NCI-H1105 treated with DMSO at 0.1 percent for 48 hours (cell line): ENCODE results near the gene MAGI2.

Experiments
- DNase-seq: peaks from one replicate; lab custom pipeline; 2025; lab: John Stamatoyannopoulos, UW

MAGI2 gene

DNA sequence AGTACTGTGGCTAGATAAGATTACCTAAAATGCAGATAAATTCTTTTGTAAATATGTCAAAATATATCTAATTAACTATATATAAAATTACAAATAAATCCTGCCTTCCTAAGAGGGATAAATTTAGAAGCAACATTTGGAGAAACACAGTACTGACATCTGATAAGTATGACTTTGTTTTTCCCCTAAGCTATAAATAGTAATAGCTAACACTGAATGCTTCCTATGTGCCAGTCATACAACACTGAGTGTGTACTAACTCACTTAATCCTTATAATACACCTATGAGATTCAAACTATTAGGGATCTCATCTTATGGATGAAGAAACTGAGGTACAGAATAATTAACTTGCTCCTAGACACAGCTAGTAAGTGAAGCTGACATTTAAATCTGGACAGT lies 733.4 kb downstream of the MAGI2 start:
- DNase-seq = no peak

DNA sequence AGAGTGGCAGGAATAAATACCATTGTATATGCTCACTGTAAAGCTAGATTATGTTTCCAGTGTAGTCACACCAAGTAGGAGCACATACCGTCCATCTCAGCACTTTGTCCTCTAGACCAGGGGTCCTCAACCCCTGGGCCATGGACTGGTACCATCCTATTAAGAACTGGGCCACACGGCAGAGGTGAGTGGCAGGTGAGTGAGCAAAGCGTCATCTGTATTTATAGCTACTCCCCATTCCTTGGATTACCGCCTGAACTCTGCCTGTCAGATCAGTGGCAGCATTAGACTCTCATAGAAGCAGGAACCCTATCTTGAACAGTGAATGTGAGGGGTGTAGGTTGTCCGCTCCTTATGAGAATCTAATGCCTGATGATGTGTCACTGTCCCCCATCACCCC lies 735.3 kb downstream of the MAGI2 start:
- no peak for DNase-seq

DNA sequence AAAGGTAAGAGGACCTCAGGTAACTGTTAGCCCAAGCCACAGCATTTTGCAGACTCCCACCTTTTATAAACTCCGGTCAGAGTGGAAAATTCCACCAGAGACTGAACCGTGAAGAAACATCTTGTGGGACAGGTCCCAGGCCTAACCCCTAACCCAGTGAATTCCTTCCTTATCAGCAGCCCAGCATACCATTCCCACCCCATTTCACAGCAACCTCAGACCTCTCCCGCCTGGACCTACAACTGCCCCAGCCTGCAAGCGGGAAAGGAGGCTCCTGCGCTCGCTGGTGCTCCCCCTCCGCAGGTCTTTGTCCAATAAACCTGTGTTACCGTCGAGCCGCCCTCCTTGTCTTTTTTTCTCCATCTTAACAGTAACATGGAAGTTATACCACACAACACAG lies 736.6 kb downstream of the MAGI2 start:
- no peak for DNase-seq

DNA sequence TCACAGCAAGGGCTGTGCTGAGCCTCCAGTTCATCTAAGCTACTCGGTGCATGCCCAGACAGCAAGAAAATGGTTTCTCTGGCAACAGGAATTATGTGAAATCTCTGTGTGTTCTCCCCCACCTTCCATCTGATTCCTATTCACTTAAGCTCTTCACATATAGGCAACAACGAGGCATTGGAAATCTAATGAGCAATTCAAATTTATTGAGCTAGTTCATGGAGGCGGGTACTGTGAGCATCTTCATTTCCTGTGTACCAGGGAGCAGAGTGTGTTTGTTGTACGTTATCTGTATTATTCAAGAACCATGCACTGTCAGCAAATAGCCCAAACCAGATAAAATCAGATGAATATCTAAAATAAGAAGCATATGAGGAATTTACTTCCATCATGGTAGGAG lies 739.1 kb downstream of the MAGI2 start:
- DNase-seq = peak; percentile 5

DNA sequence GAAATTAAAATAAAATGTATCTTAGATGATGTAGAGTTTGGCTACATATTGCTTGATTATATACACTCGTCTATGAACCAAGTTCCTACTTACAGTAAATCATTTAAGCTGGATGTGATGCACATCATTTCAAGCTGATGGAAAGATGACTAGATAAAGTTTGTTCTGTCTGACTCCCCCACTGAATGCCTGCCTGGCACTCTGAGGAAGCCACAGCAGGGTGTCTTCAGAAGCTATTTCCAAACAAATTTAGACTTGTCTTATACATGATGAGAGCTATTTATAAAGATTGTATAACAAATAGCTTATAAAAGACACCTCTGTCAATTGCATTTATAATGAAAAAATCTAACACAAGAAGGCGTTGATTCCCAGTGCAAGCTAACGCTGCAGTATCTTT lies 741.4 kb downstream of the MAGI2 start:
- no peak for DNase-seq

DNA sequence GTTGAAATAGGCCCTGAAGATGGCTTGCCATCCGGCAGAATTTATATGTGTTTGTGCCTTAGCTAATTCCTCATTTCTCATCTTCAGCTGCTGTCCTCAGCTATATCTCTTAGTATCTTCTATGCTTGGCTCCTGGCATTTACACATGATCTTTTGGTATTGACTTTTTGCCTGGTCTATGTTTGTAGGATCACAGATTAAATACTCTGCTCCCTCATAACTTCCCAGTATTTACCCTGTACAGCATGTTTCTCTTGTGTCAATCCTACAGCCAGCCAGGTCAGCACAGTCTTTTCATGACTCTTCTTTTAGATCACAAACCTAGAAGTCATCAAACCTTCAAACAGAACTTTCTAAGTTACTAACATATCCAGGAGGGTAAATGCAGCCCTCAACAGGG lies 743.8 kb downstream of the MAGI2 start:
- DNase-seq = no peak

DNA sequence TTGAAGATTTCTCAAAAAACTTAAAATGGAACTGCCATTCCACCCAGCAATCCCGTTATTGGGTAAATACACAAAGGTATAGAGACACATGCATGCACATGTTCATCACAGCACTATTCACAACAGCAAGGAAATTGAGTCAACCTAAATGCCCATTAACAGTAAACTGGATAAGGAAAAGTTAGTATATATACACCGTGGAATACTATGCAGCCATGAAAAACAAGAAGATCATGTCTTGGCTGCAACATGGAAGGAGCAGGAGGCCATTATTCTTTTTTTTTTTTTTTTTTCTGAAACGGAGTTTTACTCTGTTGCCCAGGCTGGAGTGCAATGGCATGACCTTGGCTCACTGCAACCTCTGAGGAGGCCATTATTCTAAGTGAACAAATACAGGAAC lies 749.0 kb downstream of the MAGI2 start:
- no peak for DNase-seq

DNA sequence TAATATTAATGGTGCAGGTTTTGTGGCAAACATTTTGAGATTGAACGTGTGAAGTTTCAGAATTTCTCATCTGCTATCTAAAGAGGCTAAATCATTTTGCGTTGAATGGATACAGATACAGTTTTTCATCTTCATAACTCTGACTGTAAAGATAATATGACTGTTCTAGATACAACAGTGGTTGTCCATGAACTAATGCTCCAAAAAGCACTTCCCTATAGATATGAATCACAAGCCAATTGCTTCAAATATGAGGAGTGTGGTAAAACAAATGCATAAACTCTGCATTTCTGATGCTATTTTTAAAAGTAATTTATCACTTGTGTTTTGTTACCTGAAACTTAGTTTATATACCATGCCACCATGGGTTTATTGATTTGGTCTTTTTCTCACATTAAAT lies 750.1 kb downstream of the MAGI2 start:
- DNase-seq = no peak

DNA sequence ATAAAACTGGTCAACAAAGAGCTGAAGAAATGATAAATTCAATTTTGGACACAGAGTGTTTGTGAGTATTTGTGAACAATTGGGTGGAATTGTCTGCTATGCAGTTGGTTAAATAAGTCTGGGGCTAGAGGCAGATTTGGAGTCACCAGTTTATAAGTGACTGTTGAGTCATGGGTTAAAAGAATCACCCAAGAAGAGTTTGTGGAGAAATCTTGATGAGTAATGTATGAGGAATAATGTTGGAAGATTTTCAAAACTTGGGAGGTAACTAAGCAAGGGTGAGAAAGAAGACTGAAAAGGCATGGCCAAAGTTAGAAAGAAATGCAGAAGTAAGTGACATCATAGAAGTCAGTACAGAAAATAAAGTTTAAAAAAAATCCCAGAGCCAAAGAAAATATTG lies 750.7 kb downstream of the MAGI2 start:
- DNase-seq = no peak

DNA sequence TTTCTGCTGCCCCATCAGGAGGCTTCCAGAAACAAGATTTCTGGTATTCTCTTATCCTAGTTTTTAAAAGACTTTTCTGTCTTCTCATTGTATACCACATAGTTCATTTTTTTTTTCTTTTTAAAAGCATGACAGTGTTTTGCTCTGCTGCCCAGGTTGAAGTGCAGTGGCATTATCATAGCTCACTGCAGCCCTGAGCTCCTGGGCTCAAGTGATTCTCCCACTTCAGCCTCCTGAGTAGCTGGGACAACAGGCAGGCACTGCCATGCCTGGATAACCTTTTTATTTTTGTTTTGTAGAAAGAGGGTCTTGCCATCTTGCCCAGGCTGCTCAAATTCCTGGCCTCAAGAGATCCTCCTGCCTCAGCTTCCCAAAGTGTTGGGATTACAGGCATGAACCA lies 757.6 kb downstream of the MAGI2 start:
- no peak for DNase-seq

DNA sequence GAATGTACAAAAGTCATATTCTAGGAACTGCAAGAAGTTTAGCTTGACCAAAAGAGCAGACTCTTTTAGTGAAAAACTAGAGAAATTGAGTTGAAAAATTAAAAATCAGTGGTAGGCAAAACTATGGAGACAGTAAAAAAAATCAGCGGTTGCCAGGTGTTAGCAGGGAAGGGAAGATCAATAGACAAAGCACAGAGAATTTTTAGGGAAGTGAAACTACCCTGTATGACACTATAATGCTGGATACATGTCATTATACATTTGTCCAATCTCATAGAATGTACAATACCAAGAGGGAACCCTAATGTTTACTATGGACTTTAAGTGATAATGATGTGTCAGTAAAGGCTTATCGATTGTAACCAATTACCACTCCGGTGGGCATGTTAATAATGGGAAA lies 761.9 kb downstream of the MAGI2 start:
- no peak for DNase-seq

DNA sequence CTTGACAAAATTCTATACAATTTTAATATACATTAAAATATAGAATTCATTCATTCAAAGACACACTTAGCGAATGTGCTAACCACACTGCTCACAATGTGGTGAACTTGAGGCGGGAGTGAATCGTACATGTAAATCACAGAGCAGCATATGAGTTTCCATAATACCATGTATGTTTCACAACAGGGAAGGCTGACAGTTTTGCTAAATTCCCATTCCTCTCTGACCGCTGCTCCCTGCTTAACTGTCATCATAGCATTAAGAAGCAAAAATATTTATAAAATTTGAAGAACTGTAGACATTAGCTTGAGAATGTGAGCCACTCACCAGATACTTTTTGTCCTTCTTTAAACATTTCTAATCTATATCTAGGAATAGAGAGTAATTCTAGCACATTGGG lies 763.3 kb downstream of the MAGI2 start:
- DNase-seq = no peak

DNA sequence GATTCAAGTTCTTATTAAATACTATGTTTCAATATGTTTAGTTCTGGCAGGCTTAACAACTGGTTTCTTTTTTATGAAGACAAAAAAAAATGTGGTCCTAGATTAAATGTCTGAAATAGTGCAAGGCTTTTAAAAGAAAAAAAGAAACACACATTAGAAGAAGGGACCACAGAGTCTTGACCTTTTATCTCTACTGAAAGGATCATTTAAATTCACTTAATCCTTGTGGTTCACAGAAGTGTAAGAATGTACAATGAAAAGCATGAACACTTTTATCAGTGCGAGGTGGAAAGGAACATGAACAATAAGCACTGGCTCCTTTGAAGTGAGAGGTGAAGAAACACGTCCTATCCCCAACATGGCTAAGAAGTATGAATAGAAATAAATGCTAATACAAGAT lies 765.1 kb downstream of the MAGI2 start:
- DNase-seq = no peak

DNA sequence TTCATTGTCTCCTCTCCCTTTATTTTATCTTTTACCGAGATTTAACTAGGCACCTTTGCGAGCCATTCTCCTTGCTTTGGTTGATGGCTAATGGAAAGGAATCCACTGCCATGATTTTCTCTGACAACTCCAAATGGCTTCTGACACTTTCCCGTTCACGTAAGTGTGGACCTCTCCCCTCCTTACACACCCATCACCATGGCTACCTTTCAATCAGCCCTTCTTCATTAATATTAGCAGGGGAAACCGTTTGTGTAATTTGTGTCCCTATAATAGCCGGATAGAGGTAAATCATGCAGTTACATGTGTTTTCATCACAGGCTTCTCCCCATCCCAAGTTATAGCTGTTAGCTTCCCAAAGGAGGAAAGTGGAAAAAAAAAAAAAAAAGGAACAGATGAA lies 767.3 kb downstream of the MAGI2 start:
- DNase-seq = no peak

DNA sequence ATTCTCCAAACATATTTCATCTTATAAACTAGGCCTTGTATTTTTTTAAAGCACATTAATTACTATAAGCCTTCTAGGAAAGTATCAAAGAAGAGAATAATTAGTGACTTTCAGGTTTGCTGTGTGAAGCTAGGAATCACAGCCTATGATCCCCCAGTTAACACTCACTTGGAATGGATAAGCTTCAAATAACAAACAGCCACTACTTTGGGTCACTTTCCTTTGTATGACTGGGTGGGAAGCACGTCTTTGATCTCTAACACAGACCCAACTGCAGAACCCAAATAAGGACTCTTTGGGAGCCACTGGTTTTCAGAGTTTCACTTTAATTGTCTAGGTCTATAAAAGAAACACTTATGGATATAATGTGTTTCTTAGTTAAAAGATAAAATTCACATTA lies 769.3 kb downstream of the MAGI2 start:
- no peak for DNase-seq

DNA sequence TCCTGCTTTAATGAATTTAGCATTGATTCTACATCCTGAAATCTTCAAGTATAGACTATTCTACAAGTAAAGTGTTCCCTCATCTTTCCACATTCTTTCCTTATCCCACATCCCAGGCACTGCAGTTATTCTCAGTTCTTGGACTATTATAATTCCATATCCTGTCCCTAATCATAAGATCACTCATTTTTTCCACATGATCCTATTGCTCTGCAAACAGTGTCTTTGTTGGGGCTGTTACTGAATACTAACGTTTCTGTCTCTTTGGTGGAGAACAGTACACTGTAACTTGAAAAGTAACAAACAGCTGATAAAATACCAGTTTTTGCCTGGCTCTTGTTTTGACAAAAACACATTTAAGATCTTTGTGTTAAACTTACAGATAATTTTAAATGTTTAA lies 769.9 kb downstream of the MAGI2 start:
- DNase-seq = no peak

DNA sequence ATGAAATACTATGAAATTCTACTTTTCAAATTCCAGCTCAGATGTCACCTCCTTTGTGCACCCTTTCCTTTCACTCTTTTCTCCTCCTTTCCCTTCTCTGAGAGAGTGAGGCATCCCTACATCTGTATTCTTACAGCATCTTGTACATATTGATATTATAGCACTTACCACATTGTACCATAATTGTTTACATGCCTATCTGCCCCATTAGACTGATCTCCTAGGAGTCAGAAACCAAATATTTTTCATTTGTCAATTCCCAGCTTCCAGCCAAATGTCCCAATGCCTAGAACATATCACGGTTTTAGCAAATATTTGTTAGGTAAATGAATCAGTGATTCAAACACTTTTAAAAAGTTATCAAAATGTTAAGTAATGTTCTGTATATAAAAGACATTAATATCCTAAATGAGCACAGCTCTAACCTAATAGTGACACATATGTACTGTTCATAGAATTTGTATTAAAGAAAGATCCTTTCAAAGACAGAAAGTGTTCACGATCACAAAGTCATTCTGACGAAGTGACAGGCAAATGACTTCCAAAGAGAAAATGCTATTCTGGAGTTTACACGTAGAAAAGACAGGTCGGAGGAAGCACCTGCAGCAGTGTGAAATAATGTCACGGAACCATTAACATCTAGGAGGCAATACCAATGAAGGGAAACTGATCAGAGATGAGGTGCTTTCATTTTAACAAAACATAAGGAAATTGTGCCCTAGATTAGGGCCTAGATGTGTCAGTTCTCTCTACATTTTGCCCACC lies 774.2 kb downstream of the MAGI2 start:
- DNase-seq = no peak

DNA sequence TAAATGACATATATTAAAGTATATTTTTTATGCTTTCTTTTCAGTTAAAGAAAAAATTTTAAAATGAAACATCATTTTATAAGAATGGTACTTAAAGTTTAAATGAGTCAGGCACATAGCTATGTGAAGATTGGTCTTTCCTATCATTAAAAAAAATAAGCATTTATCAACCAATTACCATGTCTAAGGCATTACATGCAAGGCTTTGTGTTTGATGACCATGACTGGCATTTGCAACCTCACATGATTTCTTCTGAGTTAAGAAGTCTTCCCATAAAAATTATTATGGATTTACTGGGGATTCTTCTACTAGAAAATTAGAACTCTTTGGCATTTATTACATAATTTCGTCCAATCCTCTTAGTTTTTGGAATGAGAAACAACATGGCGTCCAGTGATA lies 776.1 kb downstream of the MAGI2 start:
- DNase-seq = no peak

DNA sequence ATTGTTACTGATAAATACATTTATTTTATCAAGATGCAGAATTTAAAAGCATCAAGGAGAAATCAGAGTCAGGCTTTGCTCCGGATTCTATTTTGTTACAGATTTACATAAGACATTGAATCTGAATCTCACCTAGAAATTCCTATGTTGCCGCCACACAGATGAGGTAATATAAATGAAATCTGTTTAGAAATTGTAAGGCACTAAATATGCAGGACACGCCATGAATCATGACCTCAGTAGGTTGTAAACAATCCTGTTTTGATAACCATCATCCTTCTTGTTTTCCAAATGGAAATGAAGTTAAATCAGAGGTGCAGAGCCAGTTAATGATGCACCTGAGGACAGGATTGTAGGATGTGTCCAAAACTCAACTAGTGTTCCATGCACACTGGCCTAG lies 778.0 kb downstream of the MAGI2 start:
- DNase-seq = no peak

DNA sequence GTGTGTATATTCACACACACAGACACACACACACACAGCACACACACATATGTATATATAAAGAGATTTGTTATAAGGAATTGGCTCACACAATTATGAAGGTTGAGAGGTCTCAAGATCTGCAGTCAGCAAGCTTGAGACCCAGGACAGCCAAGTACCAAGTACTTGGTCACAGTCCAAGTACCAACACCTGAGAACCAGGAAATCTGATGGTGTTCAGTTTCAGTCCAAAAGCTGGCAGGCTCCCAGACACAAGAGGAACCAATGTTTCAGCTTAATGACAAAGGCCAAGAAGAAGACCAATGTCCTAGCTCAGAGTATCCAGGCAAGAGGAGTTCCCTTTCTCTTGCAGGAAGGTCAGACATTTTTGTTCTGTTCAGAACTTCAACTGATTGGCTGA lies 780.2 kb downstream of the MAGI2 start:
- DNase-seq = peak; percentile 5

DNA sequence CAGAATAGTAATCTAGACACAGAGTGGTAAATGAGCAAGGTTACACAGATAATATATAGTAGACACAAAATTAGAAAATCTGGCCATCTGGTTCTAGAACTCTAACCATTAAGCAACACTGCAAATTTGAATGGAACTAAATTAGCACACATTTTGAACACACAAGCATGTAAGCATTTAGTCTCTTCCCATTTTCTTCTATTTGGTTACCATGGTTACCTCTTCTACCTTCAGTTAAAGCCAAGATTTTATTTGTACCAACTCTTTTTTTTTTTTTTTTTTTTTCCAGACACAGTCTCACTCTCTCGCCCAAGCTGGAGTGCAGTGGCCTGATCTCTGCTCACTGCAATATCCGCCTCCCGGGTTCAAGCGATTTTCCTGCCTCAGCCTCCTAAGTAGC lies 790.5 kb downstream of the MAGI2 start:
- DNase-seq = no peak

DNA sequence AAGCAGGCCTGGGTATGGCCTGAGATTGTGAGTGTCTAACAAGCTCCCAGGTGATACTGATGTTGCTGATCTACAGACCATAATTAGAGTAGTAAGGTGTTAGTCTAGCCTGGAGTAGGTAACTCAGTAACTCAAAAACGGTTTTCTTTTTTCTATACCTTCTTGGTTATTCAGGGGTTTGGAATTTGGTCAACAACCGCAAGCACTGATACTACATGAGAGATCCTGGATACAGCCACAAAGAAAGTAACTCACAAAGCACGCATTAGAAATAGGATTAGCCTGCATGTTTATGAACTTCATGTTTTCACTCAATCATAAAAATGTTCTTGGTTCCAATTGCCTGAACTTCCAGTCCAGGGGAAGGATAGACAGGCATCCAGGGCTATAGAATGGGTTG lies 803.5 kb downstream of the MAGI2 start:
- no peak for DNase-seq

DNA sequence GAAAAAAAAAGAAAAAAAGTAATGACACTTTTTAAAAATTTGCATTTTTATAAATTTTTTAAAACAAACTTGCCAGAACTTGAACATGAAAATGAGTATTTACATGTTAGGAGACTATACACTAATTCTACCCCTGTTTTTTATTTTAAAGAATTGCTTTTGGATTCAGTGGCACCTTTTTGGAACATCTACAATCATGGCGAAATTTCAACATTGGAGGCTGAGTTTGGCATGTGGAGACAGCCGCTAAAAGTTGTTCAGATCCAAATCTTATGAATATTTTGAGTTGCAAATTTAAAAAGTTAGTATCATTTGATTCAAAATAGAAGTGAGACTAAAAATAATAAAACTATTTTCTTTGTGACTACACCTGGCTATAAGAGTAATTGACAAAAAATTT lies 804.2 kb downstream of the MAGI2 start:
- no peak for DNase-seq

DNA sequence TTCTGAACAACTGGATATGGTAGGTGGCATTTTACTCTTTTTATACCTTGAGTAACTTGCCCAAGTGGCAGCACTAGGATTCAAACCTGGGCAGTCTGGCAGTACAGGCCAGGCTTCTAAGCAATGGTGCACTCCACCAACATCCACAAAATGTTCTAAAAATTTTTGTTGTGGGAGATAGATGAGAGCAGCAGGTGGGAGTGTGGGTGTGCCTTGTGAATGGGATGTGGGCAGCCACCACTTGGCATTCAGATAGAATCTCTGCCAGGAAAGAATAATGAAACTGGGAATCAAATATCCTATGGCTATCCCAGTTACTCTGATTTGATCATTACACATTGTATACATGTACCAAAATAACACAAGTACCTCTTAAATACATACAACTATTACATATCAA lies 810.7 kb downstream of the MAGI2 start:
- DNase-seq = no peak

DNA sequence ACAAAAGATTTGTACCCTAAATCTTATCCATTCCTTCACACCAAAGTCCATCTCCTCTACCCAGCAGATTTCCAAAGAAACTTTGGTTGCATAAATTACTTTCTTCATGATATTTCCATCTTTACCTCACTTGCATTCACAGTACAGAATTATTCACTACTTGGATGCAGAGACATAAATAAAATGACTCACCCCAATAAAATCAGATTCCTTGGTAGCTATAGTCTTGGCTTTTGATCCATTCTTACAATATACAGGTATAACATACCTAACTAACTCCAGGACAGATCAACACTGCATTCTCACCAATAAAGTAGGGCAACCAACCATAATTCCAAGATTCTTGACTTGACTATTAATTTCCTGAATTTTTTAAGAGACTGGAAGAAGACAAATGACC lies 815.1 kb downstream of the MAGI2 start:
- no peak for DNase-seq
